ENCODE data around the gene PCNX1. TPM values are rescaled to one million over a fixed set of nuclear protein-coding genes. Genes with fewer than 3 reads are reported as not detected.

The PCNX1 gene
- total and polyA plus RNA-seq, 9 of the 15 experiments (the other 6 are each of a cell fraction or from before 2014, with no cell fraction given) = 0.30 to 4.5 (median 2.3) TPM

GRCh38 chr14:71136386-71137060, 229.3 kb downstream of the PCNX1 start (continued):
- TF ChIP-seq CXXC5 (CRISPR knock-in tag; IDR thresholded peaks at IDR 0.05) (no peak), FOXP1 (CRISPR knock-in tag; IDR thresholded peaks at IDR 0.05) (no peak), ZNF561 (CRISPR knock-in tag; conservative IDR thresholded peaks at IDR 0.05) (no peak), PRDM10 (IDR thresholded peaks at IDR 0.05; ENCODE audit: partially characterized antibody) (no peak), NFIC (IDR thresholded peaks at IDR 0.05) (no peak), ZNF12 (CRISPR knock-in tag; IDR thresholded peaks at IDR 0.05) (no peak), HDAC3 (IDR thresholded peaks at IDR 0.05; ENCODE audit: borderline replicate concordance, partially characterized antibody) (no peak), ZNF407 (IDR thresholded peaks at IDR 0.05; ENCODE audit: low read depth) (no peak), MAZ (CRISPR knock-in tag; conservative IDR thresholded peaks at IDR 0.05 in 1 of 2, IDR thresholded peaks at IDR 0.05 in 1 of 2) (no peak), ZNF707 (CRISPR knock-in tag; conservative IDR thresholded peaks at IDR 0.05) (no peak), MTA1 (IDR thresholded peaks at IDR 0.05; ENCODE audit: borderline replicate concordance) (no peak), RHOXF2B (CRISPR knock-in tag; conservative IDR thresholded peaks at IDR 0.05) (no peak), NR2C2 (CRISPR knock-in tag; IDR thresholded peaks at IDR 0.05) (no peak), NR2C2 (tag; IDR thresholded peaks at IDR 0.05) (no peak)
